ENCODE data around the gene C16orf90. TPM values are rescaled to one million over a fixed set of nuclear protein-coding genes. Genes with fewer than 3 reads are reported as not detected.
A peak's percentile ranks its signal among the peaks of the same experiment; 100 is the strongest.

Gene C16orf90
- polyA plus RNA-seq, 1 donor = not detected

- DNase-seq = no peak
Observed at GRCh38 chr16:3461151-3461550, 34.1 kb downstream of the C16orf90 start.

DNA sequence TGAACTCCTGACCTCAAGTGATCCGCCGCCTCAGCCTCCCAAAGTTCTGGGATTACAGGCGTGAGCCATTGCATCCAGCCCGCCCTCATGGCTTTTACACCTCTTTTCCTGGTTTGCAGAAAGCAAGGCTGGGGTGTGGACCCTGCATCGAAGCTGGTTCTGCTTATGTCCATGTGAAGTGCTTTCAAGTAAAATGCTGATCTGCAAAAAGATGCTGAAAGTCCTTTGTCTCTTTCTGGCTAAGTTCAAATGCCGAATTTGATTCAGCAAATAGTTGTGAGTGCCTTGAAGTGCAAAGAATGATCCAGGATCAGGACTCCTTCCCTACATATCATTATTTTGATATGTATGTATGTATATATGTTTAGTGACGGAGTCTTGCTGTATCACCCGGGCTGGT, 34.7 kb downstream of the C16orf90 start:
- no peak for DNase-seq

DNA sequence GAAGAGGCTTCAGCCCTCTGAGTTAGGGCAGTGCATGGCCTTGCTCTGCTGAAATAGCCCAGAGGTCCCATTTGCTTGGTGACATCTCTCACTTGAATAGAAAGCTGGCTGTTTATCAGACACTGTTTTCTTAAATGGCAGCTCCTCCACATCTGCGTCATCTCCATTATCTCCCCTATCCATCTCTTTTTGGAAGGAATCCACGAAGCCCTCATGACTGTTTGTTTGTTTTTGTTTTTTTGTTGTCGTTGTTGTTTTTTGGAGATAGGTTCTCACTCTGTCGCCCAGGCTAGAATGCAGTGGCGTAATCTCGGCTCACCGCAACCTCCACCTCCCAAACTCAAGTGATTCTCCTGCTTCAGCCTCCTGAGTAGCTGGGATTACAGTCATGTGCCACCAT, 35.2 kb downstream of the C16orf90 start:
- DNase-seq = no peak

GRCh38 chr16:3459401-3460090, 35.7 kb downstream of the C16orf90 start:
- DNase-seq = no peak

DNA sequence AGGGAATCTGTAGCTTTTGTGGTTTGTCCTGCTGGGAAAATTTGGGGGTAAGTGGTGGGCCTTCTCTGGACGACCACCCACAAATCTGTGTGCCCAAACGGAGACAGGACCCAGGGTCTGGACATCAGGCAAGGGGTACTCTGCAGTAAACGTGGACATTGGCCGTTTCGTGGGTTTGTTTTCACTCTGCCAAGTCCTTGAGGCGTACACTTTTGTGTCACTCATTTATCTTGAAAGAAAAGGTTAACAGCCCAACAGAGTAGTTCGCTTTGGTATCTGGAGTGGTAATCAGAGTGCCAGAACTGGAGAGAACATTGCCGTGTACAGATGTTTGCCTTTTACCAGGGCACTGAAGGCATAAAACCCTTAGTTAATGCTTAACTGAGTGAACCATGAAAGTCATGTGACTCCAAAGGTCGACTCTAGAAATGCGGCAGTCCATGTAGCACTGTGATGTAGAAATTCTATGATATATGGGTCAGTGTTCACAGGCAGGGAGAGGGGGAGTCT, 36.4 kb downstream of the C16orf90 start:
- no peak for DNase-seq

DNA sequence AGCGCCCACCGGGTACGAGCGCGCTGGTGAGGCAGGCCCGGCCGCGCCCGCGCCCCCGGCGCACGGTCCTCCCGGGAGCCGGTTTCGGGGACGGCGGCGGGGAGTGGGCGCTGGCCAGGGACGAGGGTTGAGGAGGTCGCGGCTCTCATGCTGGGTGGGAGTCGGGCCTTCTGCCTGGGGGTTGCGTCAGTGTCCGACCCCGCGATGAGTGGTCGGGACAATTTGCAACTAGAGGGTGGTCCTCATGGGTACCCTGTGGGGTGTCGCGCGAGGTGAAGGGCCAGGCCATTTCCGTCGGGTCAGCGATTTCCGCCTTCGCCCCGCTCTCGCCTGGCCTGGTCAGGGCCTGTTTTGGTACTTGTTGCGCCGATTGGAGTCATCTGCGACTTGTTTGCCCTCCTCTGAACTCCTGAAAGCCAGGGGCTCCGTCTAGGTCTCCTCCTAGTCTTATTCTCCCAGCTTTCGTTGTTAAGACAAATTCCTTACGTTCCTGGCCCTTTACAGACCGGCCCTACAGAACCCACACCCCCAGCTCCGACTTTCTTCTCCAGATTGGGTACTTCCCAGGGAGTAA, 36.9 kb downstream of the C16orf90 start:
- no peak for DNase-seq

GRCh38 chr16:3457434-3458252, 37.6 kb downstream of the C16orf90 start:
- DNase-seq = peak; percentile 91

DNA sequence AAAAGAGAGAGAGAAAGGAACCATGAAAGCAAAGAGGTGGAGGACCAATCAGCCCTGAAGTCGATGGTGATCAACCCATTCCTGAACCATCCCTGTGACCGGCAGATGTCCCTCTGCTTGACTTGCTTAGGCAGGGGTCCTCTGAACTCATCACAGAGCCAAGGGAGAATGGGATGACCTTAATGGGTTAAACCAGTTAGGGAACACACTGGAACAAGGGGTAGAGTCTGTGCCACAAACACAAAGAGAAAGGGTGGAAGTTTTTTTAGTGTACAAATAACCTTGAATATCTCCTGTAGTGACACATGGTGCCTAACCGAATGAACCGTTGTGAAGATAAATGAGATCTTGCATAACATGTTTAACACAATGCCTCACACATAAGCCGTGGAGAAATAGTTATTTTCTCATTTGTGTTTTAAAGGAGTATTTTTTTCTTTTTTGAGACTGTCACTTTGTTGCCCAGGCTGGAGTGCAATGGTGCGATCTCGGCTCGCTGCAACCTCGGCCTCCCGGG, 40.6 kb downstream of the C16orf90 start:
- DNase-seq = no peak

DNA sequence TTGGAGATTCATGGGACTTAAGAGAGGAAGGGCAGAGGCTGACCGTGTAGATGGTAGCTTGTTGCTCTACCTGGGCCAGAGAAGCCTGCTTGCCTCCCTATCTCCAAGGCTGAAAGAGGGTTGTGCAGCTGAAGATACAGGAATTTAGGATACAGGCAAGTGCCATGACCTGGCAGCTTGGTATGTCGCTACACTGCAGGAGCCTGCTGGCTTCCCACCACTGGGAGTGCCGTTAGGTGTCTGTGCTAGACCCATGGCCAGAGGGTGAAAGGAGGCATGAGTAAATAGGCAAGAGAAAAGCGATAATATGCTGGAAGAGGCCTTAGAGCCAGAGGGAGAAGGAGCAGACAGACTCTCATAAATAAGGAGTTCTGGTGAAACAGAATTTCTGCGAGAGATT, 41.2 kb downstream of the C16orf90 start:
- no peak for DNase-seq

DNA sequence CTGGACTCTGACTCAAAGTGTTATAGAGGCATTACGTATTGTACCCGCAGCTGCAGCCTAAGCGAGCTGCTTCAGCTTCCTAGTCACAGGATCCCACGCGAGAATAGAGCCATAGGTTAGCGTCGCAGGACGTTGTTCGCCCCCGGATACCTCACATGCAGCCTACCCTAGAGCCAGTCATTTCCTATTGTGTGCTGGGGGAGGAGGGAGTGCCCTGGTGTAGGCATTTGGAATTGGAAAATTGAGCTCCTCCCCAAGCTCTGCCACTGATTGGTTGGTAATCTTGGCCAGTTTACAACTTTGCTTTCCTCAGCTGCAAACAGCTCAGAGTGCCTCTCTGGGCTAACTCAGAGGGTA, 51.3 kb downstream of the C16orf90 start:
- DNase-seq = no peak

Other genes starting within 250 kb of the C16orf90 start
- 0.40 TPM for gene MEFV, start 238.9 kb downstream of the C16orf90 start, polyA plus RNA-seq (ENCODE audit: insufficient read length)
- gene ZNF263, start 212.0 kb downstream of the C16orf90 start, polyA plus RNA-seq (ENCODE audit: insufficient read length) = 28.4 TPM
- gene TIGD7, start 190.1 kb downstream of the C16orf90 start, polyA plus RNA-seq (ENCODE audit: insufficient read length) = 7.7 TPM
- gene ZNF75A, start 190.0 kb downstream of the C16orf90 start, polyA plus RNA-seq (ENCODE audit: insufficient read length) = 30.2 TPM
- not detected for gene OR2C1, start 139.6 kb downstream of the C16orf90 start, polyA plus RNA-seq (ENCODE audit: insufficient read length)
- gene ZSCAN32, start 94.5 kb downstream of the C16orf90 start, polyA plus RNA-seq (ENCODE audit: insufficient read length) = 9.6 TPM
- 7.8 TPM for gene ZNF174, start 94.3 kb downstream of the C16orf90 start, polyA plus RNA-seq (ENCODE audit: insufficient read length)
- 1.8 TPM for gene ZNF597, start 52.0 kb downstream of the C16orf90 start, polyA plus RNA-seq (ENCODE audit: insufficient read length)
- gene NAA60, start 51.8 kb downstream of the C16orf90 start, polyA plus RNA-seq (ENCODE audit: insufficient read length) = 33.2 TPM
- 17.5 TPM for gene CLUAP1, start 5.5 kb upstream of the C16orf90 start, polyA plus RNA-seq (ENCODE audit: insufficient read length)
- 0.86 TPM for gene NLRC3, start 81.9 kb upstream of the C16orf90 start, polyA plus RNA-seq (ENCODE audit: insufficient read length)
- 4.6 TPM for gene SLX4, start 116.1 kb upstream of the C16orf90 start, polyA plus RNA-seq (ENCODE audit: insufficient read length)
- gene DNASE1, start 159.2 kb upstream of the C16orf90 start, polyA plus RNA-seq (ENCODE audit: insufficient read length) = 19.7 TPM
- 175 TPM for gene TRAP1, start 222.0 kb upstream of the C16orf90 start, polyA plus RNA-seq (ENCODE audit: insufficient read length)

Measured in hindlimb muscle (tissue), 1 donor.